H1 (cell line): ENCODE data around the gene GCM1. TPM values are rescaled to one million over a fixed set of nuclear protein-coding genes. Genes with fewer than 3 reads are reported as not detected.

Experiments
- KDM5A ChIP-seq: fragments of 200-600 bp; IDR thresholded peaks from 2 replicates; pipeline ENCODE4 v1.7.1; 2012; ENCODE audit warnings: mild to moderate bottlenecking, low read length, inconsistent platforms, mixed read lengths
- RFX5 ChIP-seq: IDR thresholded peaks from 2 replicates; pipeline ENCODE4 v1.6.1; 2011; ENCODE audit warnings: low read depth, low read length, improper control_type of control experiment, borderline replicate concordance
- SUZ12 ChIP-seq: fragments of 200-600 bp; sonication (generic); IDR thresholded peaks from 2 replicates; pipeline ENCODE4 v1.6.1; 2012; ENCODE audit warnings: mild to moderate bottlenecking, inconsistent platforms, low read length, moderate library complexity, mixed read lengths
- polyA plus RNA-seq, 7 experiments: library from polyadenylated mRNA; depleted of rRNA in 3 of 7; stranded (reverse) in 5 of 7; unstranded in 2 of 7; fragments of >200 nt in 5 of 7; fragments of 200-250 nt in 2 of 7; gene quantifications; 1 replicate in 5 of 7; 2 replicates in 1 of 7; 4 replicates in 1 of 7; pipeline versions ENCODE4 v1.2.1 to v1.2.3, GENCODE V29; 2011 to 2013; ENCODE audit warnings: missing spikeins in 2 of 7, mixed read lengths in 2 of 7
- total RNA-seq: library from RNA; stranded (reverse); fragmentation: NEBNext Ultra II Directional; extraction: Animal tissue kit (Norgen Biotek cat#: 25700); gene quantifications from 2 replicates; pipeline ENCODE4 v1.2.1, GENCODE V29; 2021

Gene GCM1
- total and polyA plus RNA-seq, 2 of the 8 experiments (the other 6 are each of a cell fraction or from before 2014, with no cell fraction given), result not detected

DNA sequence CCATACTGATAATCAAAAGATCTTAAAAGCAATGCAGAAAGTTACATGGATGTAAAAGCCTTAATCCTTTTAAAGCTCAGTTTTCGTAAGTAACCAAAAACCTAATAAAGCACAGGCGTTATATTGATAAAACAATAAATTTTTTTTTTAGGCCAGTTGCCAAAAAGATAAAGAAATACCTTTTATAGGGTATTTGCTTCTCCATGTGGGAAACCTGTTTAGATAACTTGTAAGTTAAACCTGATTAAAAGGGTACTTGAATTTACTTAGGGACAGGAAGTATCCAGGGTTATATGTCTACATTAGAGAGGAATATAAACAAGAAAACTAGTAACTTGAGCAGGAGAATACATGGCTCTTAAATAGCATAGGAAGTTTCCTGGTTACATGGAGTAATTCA, 62.3 kb downstream of the GCM1 start (continued):
- TF ChIP-seq KDM5A (no peak), SUZ12 (no peak), RFX5 (no peak)
- TF ChIP-seq, all 59 proteins: peak for 0
